ENCODE results near the gene CDK9. TPM values are rescaled to one million over a fixed set of nuclear protein-coding genes. Genes with fewer than 3 reads are reported as not detected.
A peak's percentile ranks its signal among the peaks of the same experiment; 100 is the strongest.

The CDK9 gene
- total and polyA plus RNA-seq, 10 donors: 49.2 to 149 (median 97.4) TPM

DNA sequence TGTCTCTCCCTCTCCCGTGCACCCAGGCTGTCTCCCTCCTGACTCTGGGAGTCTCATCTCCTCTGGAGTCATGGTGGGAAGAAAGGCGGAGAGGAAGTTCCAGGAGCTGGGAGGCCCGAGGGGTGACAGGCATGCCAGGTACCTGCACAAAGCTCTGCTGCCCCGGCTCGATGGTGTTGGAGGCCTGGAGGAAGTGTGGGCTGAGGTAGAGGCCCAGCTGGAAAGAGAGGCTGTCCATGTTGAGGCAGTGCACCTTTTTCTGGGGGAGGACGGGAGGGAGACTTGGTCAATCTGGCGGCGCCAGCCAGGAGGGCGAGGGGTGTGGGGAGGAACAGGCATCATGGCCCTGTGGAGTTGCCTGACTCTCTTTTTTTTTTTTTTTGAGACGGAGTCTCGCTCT lies 32.7 kb downstream of the CDK9 start:
- intact Hi-C loops (cut with DNase I; ENCODE audit: low total_unique reads): no loop called here
- no peaks in the 10 kb centered on the region for H3K9me3 ChIP-seq
- H3K4me3 ChIP-seq: no peak overlapping the region
- H3K36me3 ChIP-seq: peaks cover 0 to 98% (median 82%) of the 10 kb centered on the region in 6 donors
- H3K27ac ChIP-seq: peak overlapping the region in 5 of 8 donors; percentile 23 to 53 (median 36)
- 86 to 92% (median 90%) methylated on average over 9 to 11 of the region's 11 CpGs for WGBS, 5 donors
- no peak for DNase-seq
- TF ChIP-seq, protein P1, sequence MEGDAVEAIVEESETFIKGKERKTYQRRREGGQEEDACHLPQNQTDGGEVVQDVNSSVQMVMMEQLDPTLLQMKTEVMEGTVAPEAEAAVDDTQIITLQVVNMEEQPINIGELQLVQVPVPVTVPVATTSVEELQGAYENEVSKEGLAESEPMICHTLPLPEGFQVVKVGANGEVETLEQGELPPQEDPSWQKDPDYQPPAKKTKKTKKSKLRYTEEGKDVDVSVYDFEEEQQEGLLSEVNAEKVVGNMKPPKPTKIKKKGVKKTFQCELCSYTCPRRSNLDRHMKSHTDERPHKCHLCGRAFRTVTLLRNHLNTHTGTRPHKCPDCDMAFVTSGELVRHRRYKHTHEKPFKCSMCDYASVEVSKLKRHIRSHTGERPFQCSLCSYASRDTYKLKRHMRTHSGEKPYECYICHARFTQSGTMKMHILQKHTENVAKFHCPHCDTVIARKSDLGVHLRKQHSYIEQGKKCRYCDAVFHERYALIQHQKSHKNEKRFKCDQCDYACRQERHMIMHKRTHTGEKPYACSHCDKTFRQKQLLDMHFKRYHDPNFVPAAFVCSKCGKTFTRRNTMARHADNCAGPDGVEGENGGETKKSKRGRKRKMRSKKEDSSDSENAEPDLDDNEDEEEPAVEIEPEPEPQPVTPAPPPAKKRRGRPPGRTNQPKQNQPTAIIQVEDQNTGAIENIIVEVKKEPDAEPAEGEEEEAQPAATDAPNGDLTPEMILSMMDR (IDR thresholded peaks at IDR 0.05 in 8 of 11, conservative IDR thresholded peaks at IDR 0.05 in 3 of 11): no peak
- TF ChIP-seq POLR2AphosphoS5 (IDR thresholded peaks at IDR 0.05): peak in 2 of 3 donors; percentile 27 to 43
- TF ChIP-seq POLR2A (IDR thresholded peaks at IDR 0.05): no peak
- H3K4me1 ChIP-seq: peaks cover 0 to 65% (median 25%) of the 10 kb centered on the region in 6 donors
- H3K27me3 ChIP-seq (replicated peaks in 1 of 7): no peaks in the 10 kb centered on the region

DNA sequence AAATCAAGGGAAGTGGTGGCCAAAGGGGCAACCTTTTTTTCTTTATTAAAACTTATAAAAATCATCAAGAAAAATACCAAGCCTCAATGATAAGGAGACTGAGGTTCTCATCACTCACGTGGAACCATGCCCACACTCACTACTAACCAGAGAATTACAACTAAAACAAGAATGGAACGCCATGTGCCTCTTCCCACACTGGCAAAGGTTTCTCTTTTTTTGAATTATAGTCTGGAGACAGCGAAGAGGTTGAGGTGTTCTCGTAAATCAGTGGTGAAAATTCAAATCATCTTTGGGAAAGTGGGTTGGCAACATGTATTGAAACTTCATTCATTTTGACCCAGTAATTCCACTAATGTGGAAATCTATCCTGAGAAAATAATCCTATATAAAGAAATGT lies 36.3 kb downstream of the CDK9 start:
- DNase-seq: no peak
- H3K9me3 ChIP-seq: no peaks in the 10 kb centered on the region
- TF ChIP-seq POLR2AphosphoS5 (IDR thresholded peaks at IDR 0.05): no peak
- TF ChIP-seq, protein P1 (IDR thresholded peaks at IDR 0.05 in 8 of 11, conservative IDR thresholded peaks at IDR 0.05 in 3 of 11): no peak
- TF ChIP-seq POLR2A (IDR thresholded peaks at IDR 0.05): no peak
- H3K36me3 ChIP-seq: peaks cover 0 to 98% (median 73%) of the 10 kb centered on the region in 6 donors
- intact Hi-C loops (cut with DNase I; ENCODE audit: low total_unique reads): no loop called here
- no peaks in the 10 kb centered on the region for H3K27me3 ChIP-seq (replicated peaks in 1 of 7)
- no peak overlapping the region for H3K4me3 ChIP-seq
- H3K4me1 ChIP-seq: peaks cover 0 to 70% (median 36%) of the 10 kb centered on the region in 6 donors
- H3K27ac ChIP-seq: no peak overlapping the region
- 85 to 94% (median 87%) methylated on average over 4 of the region's 4 CpGs for WGBS, 5 donors

DNA sequence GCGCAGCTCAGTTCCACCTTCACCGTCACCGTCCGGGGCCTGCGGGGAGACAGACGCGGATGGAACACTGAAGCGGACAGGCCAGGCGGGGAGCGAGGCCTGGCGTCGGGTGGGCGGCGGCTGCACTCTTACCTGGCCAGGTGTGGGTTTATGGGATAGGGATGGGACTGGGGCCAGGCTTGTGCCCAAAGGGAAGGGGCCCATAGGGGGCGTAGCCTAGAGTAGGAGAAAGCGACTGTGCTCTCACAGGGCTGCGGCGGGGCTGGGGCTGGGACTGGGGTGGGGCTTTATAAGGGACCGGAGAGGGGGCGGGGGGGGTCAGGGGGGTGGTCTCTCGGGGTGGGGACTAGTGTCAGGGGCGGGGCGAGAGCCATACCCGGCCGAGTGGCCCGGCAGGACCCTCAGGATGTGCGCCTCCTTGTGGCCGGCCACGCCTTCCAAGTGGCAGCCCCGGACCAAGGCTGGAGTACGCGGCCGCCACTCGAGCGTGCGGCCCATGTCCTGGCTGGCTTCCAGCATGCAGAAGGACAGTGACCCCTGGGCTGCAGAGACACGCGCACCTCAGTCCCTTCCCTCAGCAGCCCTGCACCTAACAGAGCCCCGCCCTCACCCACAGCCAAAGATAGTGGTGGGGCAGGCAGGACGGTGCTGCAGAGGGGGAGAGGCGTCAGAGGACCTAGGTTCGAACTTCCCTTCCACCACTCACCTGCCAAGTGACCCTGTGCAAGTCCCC lies 39.7 kb downstream of the CDK9 start:
- DNase-seq: peak; percentile 85
- Histone ChIP-seq H3K27ac (peak overlapping the region in 5 of 8 donors; percentile 57 to 87 (median 79)), H3K4me3 (no peak overlapping the region), H3K27me3 (replicated peaks in 1 of 7) (no peaks in the 10 kb centered on the region), H3K9me3 (no peaks in the 10 kb centered on the region), H3K4me1 (peaks cover 8 to 77% (median 51%) of the 10 kb centered on the region in 6 donors), H3K36me3 (peaks cover 0 to 91% (median 44%) of the 10 kb centered on the region in 6 donors)
- intact Hi-C loops (cut with DNase I; ENCODE audit: low total_unique reads): no loop called here
- WGBS, 5 donors: 70 to 80% (median 75%) methylated on average over 15 to 42 of the region's 42 CpGs
- no peak for TF ChIP-seq POLR2A (IDR thresholded peaks at IDR 0.05)
- TF ChIP-seq, protein P1 (IDR thresholded peaks at IDR 0.05 in 8 of 11, conservative IDR thresholded peaks at IDR 0.05 in 3 of 11): peak in 7 of 11 experiments; percentile 22 to 66 (median 53)
- TF ChIP-seq POLR2AphosphoS5 (IDR thresholded peaks at IDR 0.05): peak; percentile 50 to 89 (median 78)

DNA sequence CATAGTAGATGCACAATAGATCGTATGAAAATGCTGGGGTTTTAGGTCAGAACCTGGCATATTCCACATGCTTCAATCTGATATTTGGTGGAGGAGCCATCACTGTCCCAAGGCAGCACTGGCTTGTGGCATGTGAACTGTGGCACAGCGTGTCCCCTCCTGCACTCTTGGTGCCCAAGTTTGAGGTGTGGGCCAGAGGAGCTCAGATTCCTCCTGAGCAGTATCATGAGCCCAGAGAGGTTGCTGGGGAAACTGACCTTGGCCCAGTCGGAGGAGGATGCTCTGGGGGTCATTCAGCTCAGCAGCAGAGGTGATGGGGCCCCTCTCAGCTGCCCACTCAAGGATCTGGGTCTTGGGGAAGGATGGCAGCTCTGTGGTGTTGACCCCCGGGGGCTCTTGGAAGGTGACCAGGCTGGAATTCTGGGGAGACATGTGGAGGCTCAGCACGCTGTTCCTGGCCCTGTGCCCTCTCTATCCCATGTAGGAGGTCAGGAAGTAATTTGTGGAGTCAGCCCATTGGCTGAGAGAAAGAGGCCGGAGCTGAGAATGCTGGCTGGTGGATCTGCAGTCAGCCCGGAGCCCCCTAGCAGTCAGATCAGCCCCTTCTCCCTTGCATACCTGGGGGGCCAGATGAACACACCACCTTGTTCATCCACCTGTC lies 40.5 kb downstream of the CDK9 start:
- no peak overlapping the region for H3K4me3 ChIP-seq
- no peak for DNase-seq
- H3K36me3 ChIP-seq: peaks cover 0 to 82% (median 35%) of the 10 kb centered on the region in 6 donors
- H3K27me3 ChIP-seq (replicated peaks in 1 of 7): no peaks in the 10 kb centered on the region
- peaks cover 8 to 86% (median 57%) of the 10 kb centered on the region in 6 donors for H3K4me1 ChIP-seq
- H3K9me3 ChIP-seq: no peaks in the 10 kb centered on the region
- WGBS, 5 donors: 50 to 76% (median 72%) methylated on average over 7 of the region's 7 CpGs
- no peak for TF ChIP-seq POLR2A (IDR thresholded peaks at IDR 0.05)
- TF ChIP-seq, protein P1 (IDR thresholded peaks at IDR 0.05 in 8 of 11, conservative IDR thresholded peaks at IDR 0.05 in 3 of 11): no peak
- no peak for TF ChIP-seq POLR2AphosphoS5 (IDR thresholded peaks at IDR 0.05)
- H3K27ac ChIP-seq: peak overlapping the region in 6 of 8 donors; percentile 15 to 87 (median 76)
- intact Hi-C loops (cut with DNase I; ENCODE audit: low total_unique reads): no loop called here

Measured in spleen (tissue), 11 donors.